ENCODE results near the gene LINC01488. TPM values are rescaled to one million over a fixed set of nuclear protein-coding genes. Genes with fewer than 3 reads are reported as not detected.

LINC01488 gene
- total and polyA plus RNA-seq, 7 donors, result 0.36 TPM; not detected in 6

- Histone ChIP-seq H3K27ac (no peak overlapping the region), H3K27me3 (no peaks in the 10 kb centered on the region), H3K4me1 (peaks cover 0 to 12% (median 4%) of the 10 kb centered on the region in 4 donors), H3K36me3 (no peaks in the 10 kb centered on the region), H3K4me3 (no peak overlapping the region), H3K9me3 (no peaks in the 10 kb centered on the region)
- TF ChIP-seq POLR2AphosphoS5 (IDR thresholded peaks at IDR 0.05), result no peak
- TF ChIP-seq CTCF (IDR thresholded peaks at IDR 0.05), result no peak
- no peak for TF ChIP-seq POLR2A (IDR thresholded peaks at IDR 0.05)
- no peak for TF ChIP-seq EP300 (IDR thresholded peaks at IDR 0.05)
- 54 to 72% methylated on average over 25 of the region's 25 CpGs for WGBS, 2 donors
- DNase-seq, result no peak
- intact Hi-C loops (cut with DNase I), result no loop called here
Measured at GRCh38 chr11:69483691-69484426, 2.4 kb downstream of the LINC01488 start.

- TF ChIP-seq POLR2A (IDR thresholded peaks at IDR 0.05) (no peak), CTCF (IDR thresholded peaks at IDR 0.05) (no peak), POLR2AphosphoS5 (IDR thresholded peaks at IDR 0.05) (no peak), EP300 (IDR thresholded peaks at IDR 0.05) (no peak)
- no peak overlapping the region for H3K27ac ChIP-seq
- intact Hi-C loops (cut with DNase I), result no loop called here
- no peak overlapping the region for H3K4me3 ChIP-seq
- no peak for DNase-seq
- no peaks in the 10 kb centered on the region for H3K9me3 ChIP-seq
- H3K27me3 ChIP-seq, result no peaks in the 10 kb centered on the region
- WGBS, 2 donors, result 91 to 93% methylated on average over 13 of the region's 13 CpGs
- no peaks in the 10 kb centered on the region for H3K36me3 ChIP-seq
- peaks cover 0 to 20% (median 12%) of the 10 kb centered on the region in 4 donors for H3K4me1 ChIP-seq
Measured at GRCh38 chr11:69484427-69485259, 3.2 kb downstream of the LINC01488 start.

GRCh38 chr11:69485337-69486041, 4.0 kb downstream of the LINC01488 start:
- DNase-seq, result no peak
- 92 to 93% methylated on average over 11 of the region's 11 CpGs for WGBS, 2 donors

More at GRCh38 chr11:69485337-69486041, 4.0 kb downstream of the LINC01488 start:
- Histone ChIP-seq H3K4me1 (peaks cover 0 to 16% (median 14%) of the 10 kb centered on the region in 4 donors), H3K4me3 (no peak overlapping the region), H3K9me3 (no peaks in the 10 kb centered on the region), H3K27me3 (no peaks in the 10 kb centered on the region), H3K36me3 (no peaks in the 10 kb centered on the region), H3K27ac (no peak overlapping the region)
- intact Hi-C loops (cut with DNase I), result no loop called here
- no peak for TF ChIP-seq CTCF (IDR thresholded peaks at IDR 0.05)
- TF ChIP-seq EP300 (IDR thresholded peaks at IDR 0.05), result no peak
- no peak for TF ChIP-seq POLR2AphosphoS5 (IDR thresholded peaks at IDR 0.05)
- no peak for TF ChIP-seq POLR2A (IDR thresholded peaks at IDR 0.05)

All from sigmoid colon (tissue), 7 donors.